ENCODE results near the gene KCTD16.

GRCh38 chr5:144249755-144250464, 79.2 kb downstream of the KCTD16 start:
- TF ChIP-seq ZNF114 (CRISPR knock-in tag; IDR thresholded peaks at IDR 0.05) (no peak), POLR2AphosphoS5 (IDR thresholded peaks at IDR 0.05; ENCODE audit: low read depth) (no peak), NANOG (IDR thresholded peaks at IDR 0.05; ENCODE audit: borderline replicate concordance) (no peak), EZH2phosphoT487 (IDR thresholded peaks at IDR 0.05; ENCODE audit: unreplicated experiment) (no peak), STAT1 (IDR thresholded peaks at IDR 0.05; ENCODE audit: unreplicated experiment) (no peak), EZH2 (IDR thresholded peaks at IDR 0.05; ENCODE audit: low read depth, unreplicated experiment) (no peak)
- TF ChIP-seq, protein P1, sequence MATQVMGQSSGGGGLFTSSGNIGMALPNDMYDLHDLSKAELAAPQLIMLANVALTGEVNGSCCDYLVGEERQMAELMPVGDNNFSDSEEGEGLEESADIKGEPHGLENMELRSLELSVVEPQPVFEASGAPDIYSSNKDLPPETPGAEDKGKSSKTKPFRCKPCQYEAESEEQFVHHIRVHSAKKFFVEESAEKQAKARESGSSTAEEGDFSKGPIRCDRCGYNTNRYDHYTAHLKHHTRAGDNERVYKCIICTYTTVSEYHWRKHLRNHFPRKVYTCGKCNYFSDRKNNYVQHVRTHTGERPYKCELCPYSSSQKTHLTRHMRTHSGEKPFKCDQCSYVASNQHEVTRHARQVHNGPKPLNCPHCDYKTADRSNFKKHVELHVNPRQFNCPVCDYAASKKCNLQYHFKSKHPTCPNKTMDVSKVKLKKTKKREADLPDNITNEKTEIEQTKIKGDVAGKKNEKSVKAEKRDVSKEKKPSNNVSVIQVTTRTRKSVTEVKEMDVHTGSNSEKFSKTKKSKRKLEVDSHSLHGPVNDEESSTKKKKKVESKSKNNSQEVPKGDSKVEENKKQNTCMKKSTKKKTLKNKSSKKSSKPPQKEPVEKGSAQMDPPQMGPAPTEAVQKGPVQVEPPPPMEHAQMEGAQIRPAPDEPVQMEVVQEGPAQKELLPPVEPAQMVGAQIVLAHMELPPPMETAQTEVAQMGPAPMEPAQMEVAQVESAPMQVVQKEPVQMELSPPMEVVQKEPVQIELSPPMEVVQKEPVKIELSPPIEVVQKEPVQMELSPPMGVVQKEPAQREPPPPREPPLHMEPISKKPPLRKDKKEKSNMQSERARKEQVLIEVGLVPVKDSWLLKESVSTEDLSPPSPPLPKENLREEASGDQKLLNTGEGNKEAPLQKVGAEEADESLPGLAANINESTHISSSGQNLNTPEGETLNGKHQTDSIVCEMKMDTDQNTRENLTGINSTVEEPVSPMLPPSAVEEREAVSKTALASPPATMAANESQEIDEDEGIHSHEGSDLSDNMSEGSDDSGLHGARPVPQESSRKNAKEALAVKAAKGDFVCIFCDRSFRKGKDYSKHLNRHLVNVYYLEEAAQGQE (IDR thresholded peaks at IDR 0.05; ENCODE audit: unreplicated experiment): no peak
- TF ChIP-seq, protein P2, sequence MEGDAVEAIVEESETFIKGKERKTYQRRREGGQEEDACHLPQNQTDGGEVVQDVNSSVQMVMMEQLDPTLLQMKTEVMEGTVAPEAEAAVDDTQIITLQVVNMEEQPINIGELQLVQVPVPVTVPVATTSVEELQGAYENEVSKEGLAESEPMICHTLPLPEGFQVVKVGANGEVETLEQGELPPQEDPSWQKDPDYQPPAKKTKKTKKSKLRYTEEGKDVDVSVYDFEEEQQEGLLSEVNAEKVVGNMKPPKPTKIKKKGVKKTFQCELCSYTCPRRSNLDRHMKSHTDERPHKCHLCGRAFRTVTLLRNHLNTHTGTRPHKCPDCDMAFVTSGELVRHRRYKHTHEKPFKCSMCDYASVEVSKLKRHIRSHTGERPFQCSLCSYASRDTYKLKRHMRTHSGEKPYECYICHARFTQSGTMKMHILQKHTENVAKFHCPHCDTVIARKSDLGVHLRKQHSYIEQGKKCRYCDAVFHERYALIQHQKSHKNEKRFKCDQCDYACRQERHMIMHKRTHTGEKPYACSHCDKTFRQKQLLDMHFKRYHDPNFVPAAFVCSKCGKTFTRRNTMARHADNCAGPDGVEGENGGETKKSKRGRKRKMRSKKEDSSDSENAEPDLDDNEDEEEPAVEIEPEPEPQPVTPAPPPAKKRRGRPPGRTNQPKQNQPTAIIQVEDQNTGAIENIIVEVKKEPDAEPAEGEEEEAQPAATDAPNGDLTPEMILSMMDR (conservative IDR thresholded peaks at IDR 0.05; ENCODE audit: low read depth in 2 of 2): no peak
